ENCODE results near the gene SMC4.

GRCh38 chr3:160481856-160482255 is 82.4 kb downstream of the SMC4 start:
- no peak for TF ChIP-seq POLR2A (IDR thresholded peaks at IDR 0.05)
- TF ChIP-seq, protein P1, sequence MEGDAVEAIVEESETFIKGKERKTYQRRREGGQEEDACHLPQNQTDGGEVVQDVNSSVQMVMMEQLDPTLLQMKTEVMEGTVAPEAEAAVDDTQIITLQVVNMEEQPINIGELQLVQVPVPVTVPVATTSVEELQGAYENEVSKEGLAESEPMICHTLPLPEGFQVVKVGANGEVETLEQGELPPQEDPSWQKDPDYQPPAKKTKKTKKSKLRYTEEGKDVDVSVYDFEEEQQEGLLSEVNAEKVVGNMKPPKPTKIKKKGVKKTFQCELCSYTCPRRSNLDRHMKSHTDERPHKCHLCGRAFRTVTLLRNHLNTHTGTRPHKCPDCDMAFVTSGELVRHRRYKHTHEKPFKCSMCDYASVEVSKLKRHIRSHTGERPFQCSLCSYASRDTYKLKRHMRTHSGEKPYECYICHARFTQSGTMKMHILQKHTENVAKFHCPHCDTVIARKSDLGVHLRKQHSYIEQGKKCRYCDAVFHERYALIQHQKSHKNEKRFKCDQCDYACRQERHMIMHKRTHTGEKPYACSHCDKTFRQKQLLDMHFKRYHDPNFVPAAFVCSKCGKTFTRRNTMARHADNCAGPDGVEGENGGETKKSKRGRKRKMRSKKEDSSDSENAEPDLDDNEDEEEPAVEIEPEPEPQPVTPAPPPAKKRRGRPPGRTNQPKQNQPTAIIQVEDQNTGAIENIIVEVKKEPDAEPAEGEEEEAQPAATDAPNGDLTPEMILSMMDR (IDR thresholded peaks at IDR 0.05) = no peak

Measured in body of pancreas (tissue), 4 donors.